DMS79 (cell line): ENCODE data around the gene OXNAD1.

ENCODE experiments used
- DNase-seq: peaks from one replicate; lab custom pipeline; 2025; lab: John Stamatoyannopoulos, UW

The OXNAD1 gene

DNA sequence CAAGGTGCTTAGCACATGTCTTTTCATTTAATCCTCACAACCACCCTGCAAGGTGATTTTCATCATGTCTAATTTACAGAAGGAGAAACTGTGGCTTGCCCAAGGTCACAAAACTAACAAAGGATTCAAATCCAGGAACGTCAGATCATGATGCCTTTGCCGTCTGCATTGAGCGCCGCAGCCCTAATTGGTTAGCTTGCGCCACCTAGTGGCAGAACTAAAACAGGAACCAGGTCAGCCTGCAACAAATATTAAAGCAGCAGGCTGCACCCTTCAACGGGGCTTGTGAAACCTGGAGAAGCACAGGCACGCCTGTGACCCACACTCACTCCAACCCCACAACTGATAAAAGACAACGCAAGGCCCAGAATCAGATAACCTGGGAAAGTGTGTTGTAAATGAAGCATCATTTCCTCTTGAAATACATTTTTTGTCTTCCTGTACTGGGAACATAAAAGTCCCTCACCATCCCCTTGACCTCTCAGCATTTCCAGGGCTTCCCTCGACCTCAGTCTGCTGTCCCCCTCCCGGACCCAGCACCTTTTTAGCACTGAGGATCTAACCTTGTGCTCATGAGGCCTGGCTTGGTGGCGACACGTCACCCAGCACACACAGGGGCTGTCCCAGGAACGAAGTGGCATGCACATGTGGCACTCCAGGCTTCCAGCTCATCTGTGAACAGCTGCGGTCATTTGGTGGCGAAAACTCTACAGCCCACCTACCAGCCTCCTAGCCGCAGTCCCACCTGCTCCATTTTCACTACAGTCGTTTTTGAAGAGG lies 17.5 kb upstream of the OXNAD1 start:
- peak; percentile 61 for DNase-seq

DNA sequence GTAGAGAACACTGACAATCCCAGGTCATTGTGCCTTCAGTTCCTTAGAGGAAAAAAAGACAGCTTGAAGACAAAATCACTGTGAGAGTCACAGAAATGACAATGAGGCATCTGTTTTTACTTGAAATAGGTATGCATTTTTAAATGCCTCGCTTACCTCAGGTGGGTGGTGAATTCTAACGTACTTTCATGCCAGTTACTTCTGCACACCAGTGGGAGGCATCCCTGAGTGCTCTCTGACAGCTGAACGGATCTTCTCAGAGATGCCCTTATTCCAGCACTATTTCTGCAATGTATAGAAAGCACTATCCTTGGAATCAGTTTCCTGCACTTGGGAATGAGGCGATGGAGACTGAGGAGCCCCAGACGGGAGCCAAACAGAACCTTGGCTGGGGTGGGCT lies 16.5 kb upstream of the OXNAD1 start:
- DNase-seq = no peak

DNA sequence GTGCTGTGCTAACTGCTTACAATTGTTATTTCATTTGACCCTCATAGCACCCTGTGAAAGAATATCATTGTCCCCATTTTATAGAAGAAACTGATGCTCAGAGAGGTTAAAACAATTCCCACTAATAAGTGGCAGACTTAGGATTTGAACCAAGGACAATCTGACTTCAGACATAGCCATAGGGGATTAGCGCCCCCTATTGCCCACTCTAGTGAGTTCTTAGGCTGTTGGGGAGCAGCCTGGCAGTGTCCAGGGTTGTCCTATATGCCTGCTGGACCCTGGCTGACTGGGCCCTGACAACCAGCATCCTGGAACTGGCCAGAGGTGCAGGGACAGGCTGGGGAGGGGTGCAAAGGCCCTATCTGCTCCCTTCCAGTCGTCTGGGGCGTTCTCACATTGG lies 15.7 kb upstream of the OXNAD1 start:
- no peak for DNase-seq

- no peak for DNase-seq
Measured at GRCh38 chr3:16249886-16250285, 15.1 kb upstream of the OXNAD1 start.

GRCh38 chr3:16251316-16252085 lies 13.5 kb upstream of the OXNAD1 start:
- no peak for DNase-seq

- DNase-seq = no peak
Measured at GRCh38 chr3:16252243-16252978, 12.6 kb upstream of the OXNAD1 start.

GRCh38 chr3:16252988-16253387 lies 12.0 kb upstream of the OXNAD1 start:
- DNase-seq = no peak

DNA sequence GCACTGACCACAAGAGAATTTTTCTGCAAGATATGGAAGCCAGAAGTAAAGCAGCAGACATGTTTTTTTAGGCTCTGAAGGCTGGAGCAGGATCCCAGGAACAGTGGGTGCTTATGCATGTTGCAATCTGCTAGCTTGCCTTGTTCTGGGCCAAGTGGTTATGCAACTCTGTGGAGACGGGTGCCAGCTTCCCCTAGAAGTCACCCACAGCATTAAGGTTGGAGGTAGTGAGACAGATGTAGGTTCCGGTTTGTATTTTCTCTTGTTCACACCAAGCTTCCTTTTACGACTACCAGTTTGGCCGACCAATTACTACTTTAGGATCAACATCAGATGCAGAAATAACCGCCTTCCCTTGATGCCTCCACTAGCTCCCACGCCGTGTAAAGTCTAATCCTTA lies 11.4 kb upstream of the OXNAD1 start:
- no peak for DNase-seq

- no peak for DNase-seq
Measured at GRCh38 chr3:16254916-16255315, 10.1 kb upstream of the OXNAD1 start.

DNA sequence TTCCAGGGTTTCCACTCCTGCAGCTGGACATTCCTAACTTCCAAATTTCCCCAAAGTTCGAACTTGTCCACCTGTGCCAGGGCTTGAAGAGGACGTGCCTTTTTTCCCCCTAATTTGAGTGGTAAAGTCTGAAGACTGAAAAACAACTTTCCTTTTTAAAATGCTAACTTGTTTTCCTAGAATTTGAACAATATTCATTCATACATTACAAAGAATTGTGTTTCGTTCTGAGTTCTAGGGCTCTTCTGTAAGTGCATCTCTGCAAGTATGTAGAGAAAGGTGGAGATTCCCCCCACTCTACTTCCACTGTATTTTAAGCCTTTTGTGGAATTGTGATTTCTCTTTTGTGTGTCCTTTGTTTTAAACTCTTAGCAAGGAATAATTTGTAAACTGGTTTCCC lies 9.7 kb upstream of the OXNAD1 start:
- DNase-seq = no peak

GRCh38 chr3:16255726-16256125 lies 9.3 kb upstream of the OXNAD1 start:
- no peak for DNase-seq

DNA sequence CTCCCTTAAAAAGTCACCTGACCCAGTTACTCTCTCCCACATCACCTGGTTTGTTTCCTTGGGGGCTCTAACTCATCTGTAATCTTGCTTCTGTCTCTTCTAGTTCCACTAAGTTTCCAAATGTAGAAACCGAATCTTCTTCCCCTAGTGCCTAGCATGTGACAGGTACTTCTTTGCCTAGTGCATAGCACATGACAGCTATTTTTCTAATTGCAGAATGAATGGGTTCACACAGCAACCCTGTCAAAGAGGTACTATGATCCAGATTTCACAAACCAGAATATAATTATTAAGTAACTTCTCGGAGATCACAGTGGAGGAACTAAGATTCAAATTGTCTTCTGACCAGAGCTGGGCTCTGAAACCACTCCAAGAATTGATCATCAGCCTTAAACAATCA lies 7.7 kb upstream of the OXNAD1 start:
- DNase-seq = no peak

DNA sequence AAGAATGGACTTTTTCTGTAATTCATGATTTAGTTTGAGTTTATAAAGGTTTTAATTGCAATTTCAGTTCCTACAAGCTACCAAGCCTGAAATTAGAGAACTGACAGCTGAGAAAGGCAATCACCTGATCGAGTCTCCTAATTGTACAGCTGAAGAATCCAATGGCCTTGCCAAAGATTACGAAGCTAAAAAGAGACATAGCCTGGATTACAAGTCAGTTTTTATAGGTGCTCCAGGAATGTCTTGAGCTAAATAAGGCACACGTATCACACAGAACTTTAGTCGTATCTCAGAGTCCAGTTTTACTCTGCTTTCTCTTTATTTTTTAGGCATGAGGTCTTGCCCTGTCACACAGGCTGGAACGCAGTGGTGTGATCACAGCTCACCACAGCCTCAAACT lies 6.8 kb upstream of the OXNAD1 start:
- DNase-seq = no peak

DNA sequence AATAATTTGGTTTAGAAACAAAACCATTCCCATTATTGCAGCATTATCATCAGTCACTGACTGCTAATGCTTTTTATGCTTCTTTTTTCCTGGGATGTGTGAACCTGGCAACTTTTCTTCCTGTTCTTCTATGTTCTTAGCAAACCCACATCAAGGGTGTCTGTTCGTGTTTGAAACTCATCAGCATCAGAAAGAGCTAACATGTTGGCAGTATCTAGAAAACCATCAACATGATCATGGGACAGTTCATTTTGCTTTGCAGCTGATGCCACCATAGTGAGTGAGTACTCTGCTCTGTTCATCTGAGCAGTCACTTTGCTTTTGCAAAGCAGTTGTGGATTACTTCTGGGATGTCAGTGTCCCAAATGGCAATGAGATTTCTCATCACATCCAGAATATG lies 6.1 kb upstream of the OXNAD1 start:
- DNase-seq = no peak

DNA sequence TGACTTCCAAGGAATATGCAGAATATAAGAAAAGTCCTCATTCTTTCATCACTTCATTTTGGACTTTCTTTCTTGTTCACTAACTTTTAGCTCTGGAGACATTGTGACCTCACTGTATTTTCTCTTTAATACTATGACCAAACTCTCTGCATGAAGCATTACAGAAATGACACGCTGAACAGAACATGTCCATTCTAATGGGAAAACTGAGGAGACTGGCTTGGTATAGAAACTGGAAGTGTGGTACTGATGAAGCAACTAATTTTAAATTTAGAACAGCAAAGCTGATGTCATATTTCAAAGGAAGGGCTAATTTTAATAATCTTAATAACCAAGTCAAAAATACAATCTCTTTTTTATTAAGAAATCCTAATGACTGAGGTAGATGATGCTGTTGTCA lies 5.0 kb upstream of the OXNAD1 start:
- no peak for DNase-seq

GRCh38 chr3:16262174-16262573 lies 2.8 kb upstream of the OXNAD1 start:
- DNase-seq = no peak

- no peak for DNase-seq
Measured at GRCh38 chr3:16264174-16264707, 771 bp upstream of the OXNAD1 start.

DNA sequence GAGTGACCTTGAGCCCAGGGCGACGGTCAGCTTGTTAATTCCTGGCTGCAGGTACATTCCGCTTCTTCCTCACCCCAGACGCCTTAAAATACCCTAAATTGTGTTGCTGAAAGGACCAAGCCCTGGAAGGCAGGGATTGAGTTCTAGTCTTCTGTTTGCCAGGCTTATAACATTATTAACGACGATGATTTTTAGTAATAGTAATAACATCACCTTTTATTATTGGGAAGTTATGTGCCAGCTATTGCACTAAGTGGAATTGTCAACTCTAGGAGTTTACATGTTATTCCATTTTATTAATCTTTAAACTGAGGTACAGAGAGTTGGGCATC lies 409 bp downstream of the OXNAD1 start:
- DNase-seq = no peak

- no peak for DNase-seq
Measured at GRCh38 chr3:16266714-16267113, 1.7 kb downstream of the OXNAD1 start.

- no peak for DNase-seq
Measured at GRCh38 chr3:16270855-16271254, 5.8 kb downstream of the OXNAD1 start.

- no peak for DNase-seq
Measured at GRCh38 chr3:16272588-16272987, 7.6 kb downstream of the OXNAD1 start.

GRCh38 chr3:16273867-16274266 lies 8.9 kb downstream of the OXNAD1 start:
- no peak for DNase-seq

- no peak for DNase-seq
Measured at GRCh38 chr3:16277471-16277870, 12.5 kb downstream of the OXNAD1 start.
